Fibroblast of peridontal ligament (primary cell): Measurements from ENCODE around the gene PBX1.

Source experiments
- DNase-seq: peaks from one replicate; pipeline ENCODE4 v3.0.0-alpha.2; 2010; ENCODE audit errors: extremely low read depth

Gene PBX1

DNA sequence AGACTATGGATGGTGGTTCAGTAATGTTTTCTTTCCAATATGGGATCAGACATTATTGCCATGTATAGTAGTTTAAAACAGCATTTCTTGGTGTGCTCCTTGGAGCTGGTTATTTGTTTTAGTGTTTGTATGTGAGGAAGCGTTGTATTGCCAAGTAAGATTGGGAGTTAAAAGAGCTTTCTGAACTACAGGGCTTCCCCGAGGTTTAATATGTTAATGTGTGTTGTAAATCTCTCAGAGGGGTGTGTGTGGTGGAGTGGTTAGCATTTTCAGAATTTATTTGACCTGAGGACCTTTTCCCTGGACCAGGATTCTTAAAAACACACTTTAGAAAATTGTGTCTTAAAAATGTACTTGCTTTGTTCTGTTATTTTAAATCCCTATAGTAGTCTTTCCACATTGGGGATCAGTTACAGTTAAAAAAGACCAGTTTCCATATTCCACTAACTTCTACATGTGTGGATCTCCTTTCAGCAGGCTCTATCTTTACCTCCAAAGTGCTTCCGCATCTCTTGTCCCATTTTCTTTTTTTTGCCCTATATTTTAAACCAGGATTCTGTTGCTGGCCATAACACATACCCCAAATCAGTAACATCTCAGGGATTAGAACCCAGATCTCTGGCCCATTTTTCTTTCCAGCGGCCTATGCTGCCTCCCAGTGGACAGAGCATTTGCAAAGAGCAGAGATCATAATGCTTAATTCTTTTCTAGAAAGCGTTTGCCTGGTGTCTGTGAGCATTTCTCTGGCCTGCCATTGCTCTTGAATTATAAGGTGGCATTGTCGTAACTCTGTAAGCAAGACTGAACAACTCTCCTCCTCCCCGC lies 58.6 kb downstream of the PBX1 start:
- DNase-seq: peak; percentile 30

DNA sequence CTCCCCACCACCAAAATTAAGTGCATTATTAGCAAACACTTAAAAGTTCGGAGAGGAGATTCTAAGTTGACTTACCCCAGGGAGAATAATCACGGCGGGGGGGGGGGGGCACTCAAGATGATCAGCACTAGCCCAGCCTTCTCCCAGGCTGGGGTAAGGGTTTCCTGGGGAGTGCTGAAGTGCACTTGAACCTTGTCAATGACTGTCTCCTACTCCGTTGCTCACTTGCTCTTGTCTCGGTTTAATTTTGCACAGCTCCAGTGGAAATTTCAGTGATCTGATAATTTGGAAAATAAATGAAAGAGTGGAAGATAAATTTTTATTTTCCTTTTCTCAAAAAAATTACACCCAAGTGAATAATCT lies 59.2 kb downstream of the PBX1 start:
- no peak for DNase-seq

GRCh38 chr1:164619006-164619784 lies 60.2 kb downstream of the PBX1 start:
- DNase-seq: no peak

- no peak for DNase-seq
These were observed 63.3 kb downstream of the PBX1 start for GRCh38 chr1:164622068-164622845.

GRCh38 chr1:164623805-164624204 lies 64.8 kb downstream of the PBX1 start:
- DNase-seq: no peak

GRCh38 chr1:164624400-164624799 lies 65.4 kb downstream of the PBX1 start:
- no peak for DNase-seq

DNA sequence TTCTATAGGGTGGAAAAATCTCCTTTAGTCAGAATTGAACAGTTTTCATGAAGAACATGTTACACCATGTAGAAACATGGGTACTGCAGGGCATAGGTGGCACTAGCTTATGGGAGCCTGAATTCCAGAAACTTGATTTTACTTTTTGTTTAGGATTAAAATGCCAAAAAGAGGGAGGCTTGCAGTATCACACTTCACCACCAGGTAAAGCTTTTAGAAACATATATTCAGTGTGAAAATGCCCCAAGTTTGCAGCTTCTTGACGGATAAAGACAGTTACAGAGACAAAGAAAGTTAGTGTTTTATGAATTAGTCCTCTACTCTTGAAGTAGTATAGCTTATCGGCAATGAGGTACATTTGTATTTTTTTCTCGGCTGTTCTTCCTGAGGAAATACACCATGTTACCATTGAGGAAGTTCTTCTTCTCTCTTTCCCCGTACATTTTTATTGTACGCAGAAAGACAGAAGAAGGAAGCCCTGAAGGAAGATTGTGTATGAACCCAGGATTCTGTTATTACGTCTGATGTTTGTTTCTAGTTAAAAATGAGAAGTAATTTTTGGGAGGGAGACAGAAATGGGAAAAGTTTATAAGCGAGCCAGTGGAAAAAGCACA lies 66.1 kb downstream of the PBX1 start:
- no peak for DNase-seq

DNA sequence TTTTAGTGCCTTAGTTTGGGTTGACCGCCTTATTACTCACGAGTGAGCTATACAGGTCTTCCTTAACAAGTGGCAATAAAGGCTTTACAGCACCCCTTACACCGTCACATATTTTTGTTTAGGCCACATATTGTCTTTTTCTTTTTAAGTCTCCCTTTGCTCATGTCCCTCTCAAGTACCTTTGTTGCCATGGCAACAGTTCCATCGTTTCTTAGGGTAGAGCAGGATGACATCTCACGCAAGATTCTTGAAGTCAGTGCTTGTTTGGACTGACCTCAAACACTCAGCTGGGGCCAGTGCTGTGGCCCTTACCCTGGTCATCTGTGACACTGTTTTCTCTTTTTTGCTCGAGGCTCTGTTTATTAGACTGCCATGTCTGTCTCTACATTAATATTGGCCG lies 69.8 kb downstream of the PBX1 start:
- DNase-seq: no peak

DNA sequence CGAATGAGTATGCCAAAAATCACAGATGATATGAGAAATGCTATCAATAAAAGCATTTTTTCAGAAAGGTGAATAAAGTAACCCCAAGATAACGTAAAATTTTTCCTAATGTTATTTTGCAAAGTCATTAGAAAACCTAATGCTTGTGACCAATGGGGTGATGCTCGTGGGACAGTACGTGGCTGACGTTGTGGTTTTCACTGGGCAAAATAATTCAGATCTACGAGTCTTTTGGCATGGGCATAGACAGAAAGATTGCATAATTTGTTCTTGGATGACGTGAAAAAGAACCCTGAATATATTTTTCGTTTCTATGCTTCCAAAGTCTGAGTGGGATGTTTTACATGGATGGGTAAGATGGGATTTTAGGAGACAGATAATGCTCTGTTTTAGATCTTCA lies 71.0 kb downstream of the PBX1 start:
- no peak for DNase-seq

DNA sequence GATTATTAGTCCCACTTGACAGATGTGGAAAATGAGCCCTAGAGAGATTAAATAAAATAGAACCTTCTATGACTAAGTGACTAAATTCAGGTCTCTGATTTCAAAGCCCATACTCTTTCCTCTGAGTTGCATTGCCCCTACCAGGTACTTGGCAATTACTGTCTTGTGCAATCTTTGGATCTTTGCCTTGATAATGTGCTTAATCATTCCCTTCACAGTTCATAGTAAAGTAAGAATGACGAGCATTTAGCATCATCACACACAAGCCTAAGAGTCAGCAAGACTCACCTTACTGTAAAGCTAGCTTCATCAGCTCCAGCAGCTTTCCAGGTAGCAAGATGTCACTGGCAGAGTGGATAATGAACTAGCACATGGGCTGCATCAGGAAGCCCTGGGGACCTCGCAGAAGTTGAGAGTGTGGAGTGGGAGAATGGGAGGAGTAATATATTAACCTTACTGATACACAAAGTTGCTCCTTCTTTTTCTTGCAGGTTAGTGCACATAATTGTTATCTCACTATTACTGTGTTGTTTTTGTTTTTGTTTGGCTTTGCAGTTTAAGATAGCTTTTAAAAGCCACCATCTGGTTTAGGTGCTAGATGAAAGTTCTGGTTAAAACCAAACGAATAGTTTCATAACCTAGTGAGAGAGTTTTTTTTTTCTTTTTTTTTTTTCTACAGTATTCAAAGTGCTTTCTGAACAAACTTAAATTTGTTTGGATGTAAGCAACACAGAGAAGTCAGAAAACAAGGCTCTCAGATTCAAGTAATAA lies 71.8 kb downstream of the PBX1 start:
- no peak for DNase-seq

DNA sequence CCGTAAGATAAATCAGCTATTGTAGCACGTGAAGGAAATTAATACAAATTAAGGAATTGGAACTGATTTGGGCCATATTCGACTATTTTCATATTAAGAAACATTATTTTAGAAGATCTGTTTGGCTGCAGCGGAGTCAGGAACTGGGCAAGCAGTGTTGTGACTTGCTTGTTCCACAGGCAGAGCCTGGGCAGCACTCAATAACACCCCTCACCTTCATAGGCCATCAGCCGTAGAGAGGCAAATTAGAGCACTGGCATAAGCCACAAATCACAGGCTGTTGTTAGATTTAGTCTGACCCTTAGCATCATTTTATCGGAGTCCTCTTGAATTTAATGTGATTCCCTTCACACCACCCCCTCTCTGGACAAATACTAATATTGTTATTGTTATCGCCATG lies 72.8 kb downstream of the PBX1 start:
- no peak for DNase-seq

- DNase-seq: no peak
These were observed 75.0 kb downstream of the PBX1 start for GRCh38 chr1:164633997-164634396.

DNA sequence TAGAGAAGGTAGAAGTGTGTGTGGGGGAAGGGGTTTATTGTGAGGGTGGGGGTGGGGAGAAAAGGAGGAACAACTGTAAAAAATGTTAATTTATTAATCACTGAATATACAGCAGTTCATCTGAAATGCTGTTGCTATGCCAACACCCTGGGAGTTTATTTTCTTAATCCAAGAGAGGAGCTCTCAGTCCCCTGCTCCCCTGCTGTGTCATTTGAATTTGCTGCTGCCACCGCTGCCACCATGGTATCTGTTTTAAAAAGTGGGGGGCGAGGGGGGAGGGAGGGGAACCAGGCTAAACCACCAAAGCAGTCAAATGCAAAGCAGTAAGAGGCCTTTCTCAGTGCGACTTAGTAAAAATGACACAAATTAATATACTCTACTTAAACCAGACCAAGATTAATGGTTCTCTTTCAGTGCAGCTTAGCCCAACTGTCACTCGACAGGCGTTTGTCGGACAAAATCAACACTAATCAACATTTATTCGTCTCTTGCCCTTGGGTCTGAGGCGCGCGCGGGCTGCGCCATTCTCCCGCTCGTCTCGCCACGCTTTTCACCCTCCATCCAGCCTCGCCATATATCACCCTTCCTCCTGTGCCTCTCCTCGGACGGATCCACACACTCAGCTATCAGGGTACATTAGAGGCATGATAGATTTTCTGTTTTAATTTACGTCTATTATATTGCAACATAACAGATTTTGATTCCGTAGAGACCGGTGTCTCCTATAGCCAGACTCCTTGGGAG lies 76.2 kb downstream of the PBX1 start:
- DNase-seq: no peak

DNA sequence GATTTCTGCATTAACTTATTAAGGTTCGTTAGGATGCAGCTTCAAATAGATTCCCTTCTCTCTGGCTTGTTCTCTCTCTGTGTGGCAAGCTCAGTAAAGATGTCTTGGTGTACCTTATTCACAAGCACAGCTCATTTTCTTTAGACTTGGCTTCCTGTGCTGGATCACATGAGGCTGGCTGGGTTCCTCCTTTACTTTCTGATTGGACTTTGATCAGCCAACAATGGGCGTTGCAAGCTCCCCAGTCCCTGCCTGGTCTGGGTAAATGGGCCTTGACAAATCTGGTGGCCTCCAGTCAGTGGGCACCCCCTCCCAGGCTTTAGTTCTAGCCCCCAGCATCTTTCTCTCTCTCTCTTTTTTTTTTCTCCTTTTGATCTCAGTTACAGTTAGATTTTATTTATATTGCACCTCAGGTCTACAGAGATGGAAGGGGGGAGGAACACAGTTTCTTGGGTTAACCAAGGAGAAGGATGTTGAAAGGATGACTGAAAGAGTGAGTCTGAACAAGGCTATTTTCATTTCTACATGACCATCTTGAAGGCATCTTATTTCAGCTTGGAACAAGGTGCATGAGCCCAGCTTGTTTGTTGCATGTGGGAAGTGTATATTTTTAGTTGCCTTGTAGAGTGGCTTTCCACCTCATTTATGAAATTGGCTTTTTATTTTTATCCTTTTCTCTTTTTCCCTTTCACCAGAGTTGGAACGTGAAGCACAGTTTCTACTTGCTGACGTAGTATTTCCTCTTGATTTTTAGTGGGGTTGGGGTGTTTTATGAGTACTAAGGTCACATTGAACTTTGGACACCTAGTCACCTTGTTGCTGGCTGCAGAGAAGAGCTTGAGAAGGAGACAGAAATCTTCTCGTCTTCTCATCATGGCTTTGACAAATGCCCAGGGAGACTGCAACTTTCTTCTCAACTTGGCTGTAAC lies 77.1 kb downstream of the PBX1 start:
- DNase-seq: no peak

DNA sequence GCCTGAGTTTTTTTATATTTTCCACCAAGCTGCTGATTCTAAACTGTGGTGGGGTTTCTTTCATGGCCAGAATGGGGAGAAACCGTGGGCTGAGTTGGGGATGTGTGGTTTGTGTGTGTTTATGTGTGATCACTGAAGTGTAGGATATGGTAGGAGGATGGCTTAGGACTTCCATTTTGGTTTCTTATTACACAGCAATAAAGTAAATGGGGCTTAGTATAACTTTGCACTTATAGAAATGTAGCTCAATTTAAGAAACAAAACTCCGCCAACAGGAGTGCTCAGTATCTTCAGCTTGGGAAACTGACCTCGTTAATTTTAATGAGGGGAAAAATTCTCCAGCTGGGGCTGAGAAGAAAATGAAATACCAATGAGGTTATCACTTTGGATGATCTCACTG lies 77.8 kb downstream of the PBX1 start:
- no peak for DNase-seq

GRCh38 chr1:164637461-164638375 lies 78.7 kb downstream of the PBX1 start:
- DNase-seq: peak; percentile 47

- no peak for DNase-seq
These were observed 79.7 kb downstream of the PBX1 start for GRCh38 chr1:164638492-164639202.
